A673 (cell line): ENCODE measurements around the gene EIPR1. TPM values are rescaled to one million over a fixed set of nuclear protein-coding genes. Genes with fewer than 3 reads are reported as not detected.
A peak's percentile ranks its signal among the peaks of the same experiment; 100 is the strongest.

Experiments
- BruUV-seq: library from RNA; stranded (reverse); fragments of 400-500 nt; replicated peaks from 2 replicates; lab custom pipeline; 2021; lab: Mats Ljungman, UMichigan
- CTCF ChIA-PET: fragments of 300-600 bp; sonication (Branson Sonifier 250); formaldehyde crosslinking; loops from one replicate; lab custom pipeline; 2022; ENCODE audit warnings: antibody characterized with exemption; lab: Charles Lee
- POLR2A ChIA-PET: fragments of 300-600 bp; sonication (Branson Sonifier 250); formaldehyde crosslinking; loops from one replicate; lab custom pipeline; 2022; ENCODE audit warnings: antibody characterized with exemption; ENCODE audit not compliant: low non-redundant PET; lab: Charles Lee
- DNase-seq: peaks from one replicate; pipeline ENCODE4 v3.0.0-alpha.2; 2015; ENCODE audit warnings: low spot score
- H3K27ac ChIP-seq: fragments of 200-600 bp; sonication (generic); 2 replicates; pipeline ENCODE4 v1.5.1; 2016; ENCODE audit warnings: mixed run types, low read depth, mild to moderate bottlenecking, mixed read lengths, antibody characterized with exemption, low read length; ENCODE audit not compliant: poor library complexity, severe bottlenecking
- H3K27me3 ChIP-seq: fragments of 200-600 bp; sonication (generic); replicated peaks from 2 replicates; pipeline ENCODE4 v1.6.1; 2017; ENCODE audit warnings: mixed run types, low read depth, mild to moderate bottlenecking, mixed read lengths, antibody characterized with exemption, low read length; ENCODE audit not compliant: insufficient read depth, poor library complexity
- H3K36me3 ChIP-seq: fragments of 200-600 bp; sonication (generic); 2 replicates; pipeline ENCODE4 v1.6.1; 2016; ENCODE audit warnings: mixed run types, mild to moderate bottlenecking, mixed read lengths, antibody characterized with exemption, low read length; ENCODE audit not compliant: insufficient read depth, poor library complexity, severe bottlenecking
- H3K4me1 ChIP-seq: fragments of 200-600 bp; sonication (generic); 2 replicates; pipeline ENCODE4 v1.6.1; 2017; ENCODE audit warnings: mixed run types, mild to moderate bottlenecking, mixed read lengths, antibody characterized with exemption, low read length; ENCODE audit not compliant: insufficient read depth, poor library complexity, severe bottlenecking
- H3K4me3 ChIP-seq: fragments of 200-600 bp; sonication (generic); 2 replicates; pipeline ENCODE4 v1.5.1; 2016; ENCODE audit warnings: low read depth, mixed run types, mild to moderate bottlenecking, mixed read lengths, low read length; ENCODE audit not compliant: poor library complexity, severe bottlenecking
- H3K9me3 ChIP-seq: fragments of 200-600 bp; sonication (generic); 2 replicates; pipeline ENCODE4 v1.6.1; 2016; ENCODE audit warnings: mixed run types, low read depth, mild to moderate bottlenecking, mixed read lengths, antibody characterized with exemption, low read length; ENCODE audit not compliant: poor library complexity, severe bottlenecking
- EZH2 ChIP-seq: fragments of 200-600 bp; sonication (generic); IDR thresholded peaks from 2 replicates; pipeline ENCODE4 v1.6.1; 2017; ENCODE audit warnings: borderline replicate concordance, low read depth, mild to moderate bottlenecking, mixed read lengths, antibody characterized with exemption, low read length; ENCODE audit not compliant: poor library complexity, severe bottlenecking
- intact Hi-C: fragments of 100-400 bp; cut with micrococcal nuclease; formaldehyde crosslinking; loops from one replicate; pipeline ENCODE4 v1.10.0; 2022; ENCODE audit not compliant: unreplicated experiment
- total RNA-seq: library from RNA; stranded (reverse); gene quantifications from 2 replicates; pipeline ENCODE4 v1.2.3, GENCODE V29; 2021
- TF ChIP-seq, protein P1 (sequence below): fragments of 300-800, 200-600 bp; sonication (generic); conservative IDR thresholded peaks from 2 replicates; pipeline ENCODE4 v1.5.1; 2017; ENCODE audit warnings: low read depth, mild to moderate bottlenecking, antibody characterized with exemption, low read length, moderate library complexity, mixed read lengths

The EIPR1 gene
- total RNA-seq, 1 experiment from 2014 or later, result 37.0 TPM

GRCh38 chr2:3349211-3349693 lies 28.4 kb downstream of the EIPR1 start:
- Histone ChIP-seq H3K27me3 (no peaks in the 10 kb centered on the region), H3K4me1 (no peaks in the 10 kb centered on the region), H3K4me3 (no peak overlapping the region), H3K36me3 (peaks cover 11% of the 10 kb centered on the region), H3K9me3 (no peaks in the 10 kb centered on the region), H3K27ac (no peak overlapping the region)
- CTCF ChIA-PET, result no interaction called here
- POLR2A ChIA-PET, result no interaction called here
- peak; percentile 10 for DNase-seq
- no TSS peak for BruUV-seq
- intact Hi-C loops, result no loop called here
- TF ChIP-seq, protein P1, sequence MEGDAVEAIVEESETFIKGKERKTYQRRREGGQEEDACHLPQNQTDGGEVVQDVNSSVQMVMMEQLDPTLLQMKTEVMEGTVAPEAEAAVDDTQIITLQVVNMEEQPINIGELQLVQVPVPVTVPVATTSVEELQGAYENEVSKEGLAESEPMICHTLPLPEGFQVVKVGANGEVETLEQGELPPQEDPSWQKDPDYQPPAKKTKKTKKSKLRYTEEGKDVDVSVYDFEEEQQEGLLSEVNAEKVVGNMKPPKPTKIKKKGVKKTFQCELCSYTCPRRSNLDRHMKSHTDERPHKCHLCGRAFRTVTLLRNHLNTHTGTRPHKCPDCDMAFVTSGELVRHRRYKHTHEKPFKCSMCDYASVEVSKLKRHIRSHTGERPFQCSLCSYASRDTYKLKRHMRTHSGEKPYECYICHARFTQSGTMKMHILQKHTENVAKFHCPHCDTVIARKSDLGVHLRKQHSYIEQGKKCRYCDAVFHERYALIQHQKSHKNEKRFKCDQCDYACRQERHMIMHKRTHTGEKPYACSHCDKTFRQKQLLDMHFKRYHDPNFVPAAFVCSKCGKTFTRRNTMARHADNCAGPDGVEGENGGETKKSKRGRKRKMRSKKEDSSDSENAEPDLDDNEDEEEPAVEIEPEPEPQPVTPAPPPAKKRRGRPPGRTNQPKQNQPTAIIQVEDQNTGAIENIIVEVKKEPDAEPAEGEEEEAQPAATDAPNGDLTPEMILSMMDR, result no peak
- no peak for TF ChIP-seq EZH2

- Histone ChIP-seq H3K27ac (no peak overlapping the region), H3K36me3 (peaks cover 6% of the 10 kb centered on the region), H3K9me3 (no peaks in the 10 kb centered on the region), H3K4me3 (no peak overlapping the region), H3K27me3 (no peaks in the 10 kb centered on the region), H3K4me1 (no peaks in the 10 kb centered on the region)
- CTCF ChIA-PET, result no interaction called here
- no peak for DNase-seq
- intact Hi-C loops, result no loop called here
- POLR2A ChIA-PET, result interaction anchor here (0.5 kb wide), 1 partner anchor 8 kb away, joined by 3 read pairs; no protein-coding TSS in a partner anchor
- no peak for TF ChIP-seq EZH2
- TF ChIP-seq, protein P1, result no peak
- BruUV-seq, result no TSS peak
Observed at GRCh38 chr2:3348767-3349166, 28.9 kb downstream of the EIPR1 start.

DNA sequence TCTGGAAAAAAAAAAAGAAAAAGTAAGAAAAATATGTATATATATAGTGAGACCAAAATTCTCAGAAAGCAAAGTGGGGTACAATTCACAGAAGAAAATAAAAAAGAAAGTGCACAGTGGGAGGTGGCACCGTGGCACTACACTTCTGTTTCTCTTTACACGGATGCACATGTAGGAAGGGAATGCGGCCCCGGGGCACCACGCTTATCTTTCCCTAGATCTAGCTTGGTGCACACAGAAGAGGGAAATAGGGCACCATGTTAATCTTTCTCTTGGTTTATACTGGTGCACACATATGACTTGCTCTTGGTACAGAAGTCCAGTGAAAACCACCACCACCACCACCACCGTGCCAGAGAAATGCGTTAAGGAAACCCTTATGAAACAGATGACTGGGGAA lies 32.0 kb downstream of the EIPR1 start:
- DNase-seq, result no peak
- CTCF ChIA-PET, result no interaction called here
- no peak overlapping the region for H3K4me3 ChIP-seq
- H3K4me1 ChIP-seq, result no peaks in the 10 kb centered on the region
- intact Hi-C loops, result no loop called here
- H3K27ac ChIP-seq, result no peak overlapping the region
- POLR2A ChIA-PET, result no interaction called here
- H3K36me3 ChIP-seq, result no peaks in the 10 kb centered on the region
- no TSS peak for BruUV-seq
- TF ChIP-seq, protein P1, result no peak
- no peak for TF ChIP-seq EZH2
- no peaks in the 10 kb centered on the region for H3K9me3 ChIP-seq
- no peaks in the 10 kb centered on the region for H3K27me3 ChIP-seq
